ACC112 (cell line): Measurements from ENCODE around the gene SDK1.

Experiments used
- H2AFZ ChIP-seq: fragments of 200-600 bp; sonication (generic); one replicate; pipeline ENCODE4 v1.6.0; 2017; ENCODE audit warnings: antibody characterized with exemption, low read length; ENCODE audit not compliant: unreplicated experiment
- H3K27ac ChIP-seq: fragments of 200-600 bp; sonication (generic); 2 replicates; pipeline ENCODE4 v1.5.1; 2014; ENCODE audit warnings: low read depth, mild to moderate bottlenecking, antibody characterized with exemption, low read length, moderate library complexity
- H3K27me3 ChIP-seq: fragments of 200-600 bp; sonication (generic); 2 replicates; pipeline ENCODE4 v1.6.1; 2014; ENCODE audit warnings: mild to moderate bottlenecking, antibody characterized with exemption, low read length, moderate library complexity, mixed read lengths; ENCODE audit not compliant: insufficient read depth
- H3K36me3 ChIP-seq: fragments of 200-600 bp; sonication (generic); 2 replicates; pipeline ENCODE4 v1.6.1; 2016; ENCODE audit warnings: mild to moderate bottlenecking, antibody characterized with exemption, low read length, moderate library complexity, mixed read lengths; ENCODE audit not compliant: insufficient read depth
- H3K4me1 ChIP-seq: fragments of 200-600 bp; sonication (generic); one replicate; pipeline ENCODE4 v1.6.1; 2016; ENCODE audit warnings: low read length, mixed read lengths; ENCODE audit not compliant: insufficient read depth, unreplicated experiment, control insufficient read depth
- H3K4me3 ChIP-seq: fragments of 200-600 bp; sonication (generic); 2 replicates; pipeline ENCODE4 v1.5.1; 2014; ENCODE audit warnings: mild to moderate bottlenecking, low read depth, low read length
- H3K79me2 ChIP-seq: fragments of 200-600 bp; sonication (generic); one replicate; pipeline ENCODE4 v1.6.0; 2016; ENCODE audit warnings: low read length; ENCODE audit not compliant: control insufficient read depth, unreplicated experiment, insufficient read depth

The SDK1 gene

GRCh38 chr7:3272691-3273141 is 28.3 kb upstream of the SDK1 start:
- H2AFZ ChIP-seq, result no peak overlapping the region
- no peaks in the 10 kb centered on the region for H3K4me1 ChIP-seq
- H3K79me2 ChIP-seq, result no peaks in the 10 kb centered on the region
- H3K27me3 ChIP-seq, result no peaks in the 10 kb centered on the region
- no peak overlapping the region for H3K27ac ChIP-seq
- H3K4me3 ChIP-seq, result no peak overlapping the region
- no peaks in the 10 kb centered on the region for H3K36me3 ChIP-seq

DNA sequence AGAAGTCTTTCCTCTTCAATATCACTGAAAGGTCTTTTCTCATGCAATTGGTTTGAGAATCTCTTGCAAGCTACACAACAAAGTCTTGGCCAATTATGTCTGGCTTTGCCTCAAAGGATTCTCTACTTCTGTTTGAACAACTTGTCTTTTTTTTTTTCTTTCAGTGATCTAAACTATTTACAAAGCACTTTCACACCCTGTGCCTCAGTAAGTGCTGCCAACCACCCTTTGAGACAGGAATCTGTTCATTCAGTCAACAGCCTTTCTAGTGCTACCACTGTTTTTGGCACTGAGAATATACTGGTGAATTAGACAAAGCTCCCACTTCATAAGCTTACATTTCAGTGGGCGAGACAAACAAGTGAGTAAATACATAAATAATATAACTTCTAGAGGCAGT is 26.9 kb upstream of the SDK1 start:
- Histone ChIP-seq H3K4me1 (no peaks in the 10 kb centered on the region), H3K79me2 (no peaks in the 10 kb centered on the region), H3K4me3 (no peak overlapping the region), H3K36me3 (no peaks in the 10 kb centered on the region), H3K27ac (no peak overlapping the region), H3K27me3 (no peaks in the 10 kb centered on the region), H2AFZ (no peak overlapping the region)

- H3K4me3 ChIP-seq, result no peak overlapping the region
- H3K27me3 ChIP-seq, result no peaks in the 10 kb centered on the region
Measured at GRCh38 chr7:3277604-3278572, 23.2 kb upstream of the SDK1 start.

DNA sequence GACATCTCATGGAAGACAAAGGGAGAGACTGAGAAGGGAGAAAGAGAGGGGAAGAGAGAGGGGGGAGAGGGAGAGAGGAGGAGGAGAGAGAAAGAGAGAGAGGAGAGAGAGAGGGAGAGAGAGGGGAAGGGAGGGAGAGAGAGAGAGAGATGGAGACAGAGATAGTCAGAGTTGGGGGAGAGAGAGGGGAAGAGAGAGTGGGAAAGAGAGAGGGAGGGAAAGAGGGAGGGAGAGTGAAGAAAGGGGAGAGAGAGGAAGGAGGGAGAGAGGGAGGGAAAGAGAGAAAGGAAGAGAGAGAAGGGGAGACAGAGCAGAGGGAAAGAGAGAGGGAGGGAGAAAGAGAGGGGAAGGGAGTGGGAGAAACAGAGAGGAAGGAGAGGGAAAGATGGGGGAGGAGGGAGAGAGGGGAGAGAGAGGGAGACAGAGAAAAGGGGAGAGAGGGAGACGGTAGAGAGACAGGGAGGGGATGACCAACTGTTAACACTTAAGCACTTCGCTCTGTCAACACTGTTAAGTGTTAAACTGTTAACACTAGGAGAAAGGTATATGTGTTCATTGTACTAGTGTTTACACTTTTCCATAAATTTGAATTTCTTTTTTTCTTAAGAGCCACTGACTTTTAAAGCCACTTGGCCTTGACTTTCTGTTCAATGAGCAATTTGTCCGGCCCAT is 21.8 kb upstream of the SDK1 start:
- no peaks in the 10 kb centered on the region for H3K4me1 ChIP-seq
- no peaks in the 10 kb centered on the region for H3K36me3 ChIP-seq
- no peaks in the 10 kb centered on the region for H3K79me2 ChIP-seq
- H3K27me3 ChIP-seq, result no peaks in the 10 kb centered on the region
- H2AFZ ChIP-seq, result no peak overlapping the region
- no peak overlapping the region for H3K27ac ChIP-seq
- no peak overlapping the region for H3K4me3 ChIP-seq

More at GRCh38 chr7:3277604-3278572, 23.2 kb upstream of the SDK1 start:
- H3K4me1 ChIP-seq, result no peaks in the 10 kb centered on the region
- no peak overlapping the region for H2AFZ ChIP-seq
- no peaks in the 10 kb centered on the region for H3K36me3 ChIP-seq
- H3K79me2 ChIP-seq, result no peaks in the 10 kb centered on the region
- no peak overlapping the region for H3K27ac ChIP-seq

- Histone ChIP-seq H3K4me3 (no peak overlapping the region), H3K36me3 (no peaks in the 10 kb centered on the region), H3K27me3 (no peaks in the 10 kb centered on the region), H3K79me2 (no peaks in the 10 kb centered on the region), H3K4me1 (no peaks in the 10 kb centered on the region), H3K27ac (no peak overlapping the region), H2AFZ (no peak overlapping the region)
Measured at GRCh38 chr7:3280445-3280844, 20.6 kb upstream of the SDK1 start.

GRCh38 chr7:3280946-3281656 is 20.0 kb upstream of the SDK1 start:
- Histone ChIP-seq H2AFZ (no peak overlapping the region), H3K27me3 (no peaks in the 10 kb centered on the region), H3K27ac (no peak overlapping the region), H3K4me1 (no peaks in the 10 kb centered on the region), H3K36me3 (no peaks in the 10 kb centered on the region), H3K79me2 (no peaks in the 10 kb centered on the region), H3K4me3 (no peak overlapping the region)

DNA sequence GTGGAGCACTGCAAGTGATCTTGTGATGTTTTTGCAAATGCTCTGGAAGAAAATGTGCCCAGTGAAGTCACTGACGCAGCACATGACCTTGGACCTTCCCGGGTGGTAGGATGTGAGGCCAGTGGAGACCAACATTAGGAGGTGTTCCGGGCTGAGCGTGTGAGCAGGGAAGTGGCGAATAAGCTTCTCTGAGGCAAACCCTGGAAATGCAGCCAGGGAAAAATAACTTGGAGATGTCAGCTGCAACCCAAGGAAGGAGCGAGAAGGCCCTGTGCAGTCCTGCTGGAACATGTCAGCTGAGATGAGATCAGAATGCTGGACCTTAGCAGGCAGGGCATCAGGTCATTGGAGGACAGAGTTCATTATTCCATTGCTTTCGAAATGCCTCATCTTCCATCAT is 18.6 kb upstream of the SDK1 start:
- Histone ChIP-seq H3K27ac (no peak overlapping the region), H3K27me3 (no peaks in the 10 kb centered on the region), H3K4me1 (no peaks in the 10 kb centered on the region), H3K4me3 (no peak overlapping the region), H2AFZ (no peak overlapping the region), H3K79me2 (no peaks in the 10 kb centered on the region), H3K36me3 (no peaks in the 10 kb centered on the region)

DNA sequence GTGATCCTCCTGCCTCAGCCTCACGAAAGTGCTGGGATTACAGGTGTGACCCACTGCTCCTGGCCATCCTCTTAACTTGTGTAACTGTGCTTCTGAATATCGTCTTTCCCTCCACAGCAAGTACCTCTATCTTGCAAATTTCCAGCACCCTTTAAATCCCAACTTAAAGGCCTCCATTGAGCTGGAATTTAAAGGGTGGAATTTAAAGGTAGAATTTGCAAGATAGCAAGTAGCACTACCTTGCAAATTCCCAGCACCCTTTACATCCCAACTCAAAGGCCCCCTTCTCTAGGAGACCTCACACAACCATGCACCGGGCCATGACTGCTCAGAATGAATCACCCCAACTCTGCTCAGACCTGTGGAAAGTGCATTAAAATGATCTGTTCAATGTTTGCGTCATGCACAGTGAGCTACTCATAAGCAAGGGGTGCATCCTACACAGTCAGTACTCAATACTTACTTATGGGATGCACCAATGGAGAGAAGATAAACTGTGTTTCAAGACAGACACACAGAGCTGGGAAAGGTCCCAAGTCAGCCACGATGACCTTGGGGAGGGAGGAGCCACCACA is 17.8 kb upstream of the SDK1 start:
- Histone ChIP-seq H3K4me3 (no peak overlapping the region), H2AFZ (no peak overlapping the region), H3K27me3 (no peaks in the 10 kb centered on the region), H3K4me1 (no peaks in the 10 kb centered on the region), H3K27ac (no peak overlapping the region), H3K36me3 (no peaks in the 10 kb centered on the region), H3K79me2 (no peaks in the 10 kb centered on the region)

DNA sequence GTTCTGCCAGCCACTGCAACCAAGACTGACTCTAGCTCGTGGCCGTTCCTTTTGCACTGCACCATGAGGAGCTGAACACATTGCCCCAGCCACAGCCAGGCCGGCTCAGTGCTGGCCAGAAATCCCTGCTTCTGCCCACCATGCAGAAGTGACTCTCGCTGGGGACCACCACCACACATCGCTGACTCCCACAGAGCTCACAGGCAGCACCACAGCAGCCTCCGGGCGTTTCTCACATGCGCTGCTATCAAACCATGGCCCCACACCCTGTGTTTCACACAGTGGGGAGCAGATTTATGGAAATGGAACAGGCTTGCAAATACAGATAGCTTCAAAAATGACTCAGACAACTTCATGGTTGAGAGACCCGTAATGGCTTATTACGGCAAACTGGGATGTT is 15.4 kb upstream of the SDK1 start:
- Histone ChIP-seq H3K27me3 (no peaks in the 10 kb centered on the region), H3K36me3 (no peaks in the 10 kb centered on the region), H3K4me3 (no peak overlapping the region), H2AFZ (no peak overlapping the region), H3K27ac (no peak overlapping the region), H3K79me2 (no peaks in the 10 kb centered on the region), H3K4me1 (no peaks in the 10 kb centered on the region)

DNA sequence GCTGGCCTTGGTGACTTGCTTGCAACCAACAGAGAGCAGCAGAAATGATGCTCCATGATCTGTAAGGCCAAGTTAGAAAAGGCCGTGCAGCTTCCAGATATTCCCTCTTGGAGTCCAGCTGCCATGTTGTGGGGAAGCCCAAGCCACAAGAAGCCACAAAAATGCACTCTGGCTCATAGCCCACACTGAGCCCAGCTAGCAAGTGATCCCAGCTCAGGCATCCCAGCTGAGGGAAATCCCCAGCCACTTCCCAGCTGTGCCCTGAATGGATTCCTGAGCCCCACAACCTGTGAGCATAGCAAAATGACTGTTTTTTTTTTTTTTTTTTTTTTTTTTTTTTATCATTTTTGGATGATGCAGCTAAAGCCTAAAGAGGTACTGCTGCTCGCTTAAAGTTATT is 11.1 kb upstream of the SDK1 start:
- H3K36me3 ChIP-seq, result no peaks in the 10 kb centered on the region
- H3K27ac ChIP-seq, result no peak overlapping the region
- no peak overlapping the region for H3K4me3 ChIP-seq
- H3K79me2 ChIP-seq, result no peaks in the 10 kb centered on the region
- H2AFZ ChIP-seq, result no peak overlapping the region
- H3K4me1 ChIP-seq, result no peaks in the 10 kb centered on the region
- no peaks in the 10 kb centered on the region for H3K27me3 ChIP-seq
